ENCODE data around the gene CACNG1.

- TF ChIP-seq CTCF (IDR thresholded peaks at IDR 0.05) = no peak
- no peak for TF ChIP-seq POLR2A (IDR thresholded peaks at IDR 0.05)
- no peak for TF ChIP-seq POLR2AphosphoS5 (IDR thresholded peaks at IDR 0.05)
- no peak for TF ChIP-seq EP300 (IDR thresholded peaks at IDR 0.05)
These were observed 10.7 kb upstream of the CACNG1 start for GRCh38 chr17:67033613-67034012.
